Measurements from ENCODE around the gene AKR1C8.

DNA sequence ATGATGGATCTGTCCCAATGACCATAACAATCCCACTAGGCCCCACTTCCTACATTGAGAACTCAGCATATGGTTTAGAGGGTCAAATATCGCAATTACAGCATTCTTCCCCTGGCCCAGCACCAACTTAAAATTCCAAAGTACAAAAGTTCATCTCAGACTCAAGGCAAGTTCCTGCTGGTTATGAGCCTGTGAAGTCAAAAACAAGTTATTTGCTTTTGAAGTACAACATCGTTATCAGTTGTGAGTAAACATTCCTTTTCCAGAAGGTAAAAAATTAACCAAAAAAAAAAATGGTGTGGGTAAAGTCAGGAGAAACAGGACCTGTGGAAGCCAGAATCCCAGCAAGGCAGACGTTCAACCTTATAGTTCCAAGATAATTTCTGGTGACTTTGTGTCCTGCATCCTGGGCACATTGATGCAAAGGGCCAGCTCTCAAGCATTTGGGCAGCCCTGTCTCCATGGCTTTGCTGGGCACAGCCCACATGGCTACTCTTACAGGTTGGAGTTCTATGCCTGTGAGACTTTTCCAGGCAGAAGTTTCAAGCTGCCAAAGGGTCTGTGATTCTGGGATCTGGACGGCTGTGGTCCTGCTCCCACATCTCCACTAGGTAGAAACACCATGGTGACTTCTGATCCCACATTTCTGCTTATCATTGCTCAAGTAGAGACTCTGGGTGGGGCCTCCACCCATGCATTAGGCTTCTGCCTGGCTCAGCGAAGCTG is 37.5 kb downstream of the AKR1C8 start:
- no peak for TF ChIP-seq ZNF565 (CRISPR knock-in tag; conservative IDR thresholded peaks at IDR 0.05; ENCODE audit: low read depth)
- TF ChIP-seq ZFP3 (CRISPR knock-in tag; IDR thresholded peaks at IDR 0.05) = no peak
- no peak for TF ChIP-seq OSR1 (CRISPR knock-in tag; IDR thresholded peaks at IDR 0.05)
- TF ChIP-seq ISL1 (CRISPR knock-in tag; IDR thresholded peaks at IDR 0.05) = no peak
- no peak for TF ChIP-seq TSHZ2 (CRISPR knock-in tag; IDR thresholded peaks at IDR 0.05)
- TF ChIP-seq, protein P1, sequence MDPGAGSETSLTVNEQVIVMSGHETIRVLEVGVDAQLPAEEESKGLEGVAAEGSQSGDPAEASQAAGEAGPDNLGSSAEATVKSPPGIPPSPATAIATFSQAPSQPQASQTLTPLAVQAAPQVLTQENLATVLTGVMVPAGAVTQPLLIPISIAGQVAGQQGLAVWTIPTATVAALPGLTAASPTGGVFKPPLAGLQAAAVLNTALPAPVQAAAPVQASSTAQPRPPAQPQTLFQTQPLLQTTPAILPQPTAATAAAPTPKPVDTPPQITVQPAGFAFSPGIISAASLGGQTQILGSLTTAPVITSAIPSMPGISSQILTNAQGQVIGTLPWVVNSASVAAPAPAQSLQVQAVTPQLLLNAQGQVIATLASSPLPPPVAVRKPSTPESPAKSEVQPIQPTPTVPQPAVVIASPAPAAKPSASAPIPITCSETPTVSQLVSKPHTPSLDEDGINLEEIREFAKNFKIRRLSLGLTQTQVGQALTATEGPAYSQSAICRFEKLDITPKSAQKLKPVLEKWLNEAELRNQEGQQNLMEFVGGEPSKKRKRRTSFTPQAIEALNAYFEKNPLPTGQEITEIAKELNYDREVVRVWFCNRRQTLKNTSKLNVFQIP (CRISPR knock-in tag; IDR thresholded peaks at IDR 0.05; ENCODE audit: borderline replicate concordance, low read depth) = no peak
- no peak for TF ChIP-seq PATZ1 (CRISPR knock-in tag; IDR thresholded peaks at IDR 0.05; ENCODE audit: borderline replicate concordance)
- TF ChIP-seq ZFP30 (CRISPR knock-in tag; IDR thresholded peaks at IDR 0.05) = no peak
